Neuron (in vitro differentiated cells): ENCODE data around the gene ZNF839.

Source experiments
- H2AFZ ChIP-seq: one replicate; pipeline ENCODE4 v1.6.1; 2013; ENCODE audit warnings: low read depth, mild to moderate bottlenecking, inconsistent platforms, low read length, moderate library complexity
- H3K27me3 ChIP-seq: one replicate; pipeline ENCODE4 v1.6.1; 2013; ENCODE audit warnings: low read length; ENCODE audit not compliant: insufficient read depth
- H3K36me3 ChIP-seq: one replicate; pipeline ENCODE4 v1.6.1; 2013; ENCODE audit warnings: low read length; ENCODE audit not compliant: insufficient read depth
- H3K4me1 ChIP-seq: one replicate; pipeline ENCODE4 v1.6.1; 2013; ENCODE audit warnings: low read length; ENCODE audit not compliant: insufficient read depth
- H3K4me3 ChIP-seq: 2 replicates; pipeline ENCODE4 v1.5.1; 2013; ENCODE audit warnings: mild to moderate bottlenecking, low read length, moderate library complexity
- H3K9me3 ChIP-seq: one replicate; pipeline ENCODE4 v1.6.1; 2013; ENCODE audit warnings: low read length

Gene ZNF839

GRCh38 chr14:102353126-102353619 lies 33.6 kb downstream of the ZNF839 start:
- Histone ChIP-seq H3K4me3 (no peak overlapping the region), H3K9me3 (no peaks in the 10 kb centered on the region), H3K27me3 (no peaks in the 10 kb centered on the region), H3K4me1 (no peaks in the 10 kb centered on the region), H3K36me3 (peaks cover 54% of the 10 kb centered on the region), H2AFZ (no peak overlapping the region)

GRCh38 chr14:102356280-102356679 lies 36.7 kb downstream of the ZNF839 start:
- Histone ChIP-seq H3K9me3 (no peaks in the 10 kb centered on the region), H3K27me3 (no peaks in the 10 kb centered on the region), H2AFZ (no peak overlapping the region), H3K4me1 (no peaks in the 10 kb centered on the region), H3K36me3 (peaks cover 44% of the 10 kb centered on the region), H3K4me3 (no peak overlapping the region)

- Histone ChIP-seq H3K4me3 (no peak overlapping the region), H2AFZ (no peak overlapping the region)
Observed at GRCh38 chr14:102359341-102359740, 39.8 kb downstream of the ZNF839 start.

GRCh38 chr14:102360388-102360787 lies 40.8 kb downstream of the ZNF839 start:
- Histone ChIP-seq H3K4me3 (no peak overlapping the region), H3K4me1 (peaks cover 17% of the 10 kb centered on the region), H3K9me3 (no peaks in the 10 kb centered on the region), H3K27me3 (no peaks in the 10 kb centered on the region), H3K36me3 (peaks cover 23% of the 10 kb centered on the region), H2AFZ (no peak overlapping the region)

More at GRCh38 chr14:102359341-102359740, 39.8 kb downstream of the ZNF839 start:
- Histone ChIP-seq H3K27me3 (no peaks in the 10 kb centered on the region), H3K9me3 (no peaks in the 10 kb centered on the region), H3K36me3 (peaks cover 31% of the 10 kb centered on the region), H3K4me1 (peaks cover 17% of the 10 kb centered on the region)

- peak overlapping the region; percentile 95 for H3K4me3 ChIP-seq
- H2AFZ ChIP-seq, result peak overlapping the region; percentile 84
- peaks cover 17% of the 10 kb centered on the region for H3K4me1 ChIP-seq
- H3K9me3 ChIP-seq, result no peaks in the 10 kb centered on the region
- no peaks in the 10 kb centered on the region for H3K27me3 ChIP-seq
- H3K36me3 ChIP-seq, result peaks cover 12% of the 10 kb centered on the region
Observed at GRCh38 chr14:102362084-102362483, 42.5 kb downstream of the ZNF839 start.

GRCh38 chr14:102362545-102363181 lies 43.1 kb downstream of the ZNF839 start, which contains the start of the genes CINP and TECPR2:
Gene CINP, minus strand, starts transcription at chr14:102362890. Its CDS starts 39 bp downstream, at chr14:102362851.
Gene TECPR2, plus strand, starts transcription at chr14:102362941. Its CDS starts 13,781 bp downstream, at chr14:102376722.
- Histone ChIP-seq H3K36me3 (peaks cover 7% of the 10 kb centered on the region), H3K4me3 (peak within 1 kb of the TSS; percentile 95), H3K9me3 (no peaks in the 10 kb centered on the region), H3K27me3 (no peaks in the 10 kb centered on the region), H3K4me1 (peaks cover 17% of the 10 kb centered on the region), H2AFZ (peak within 1 kb of the TSS; percentile 84)

GRCh38 chr14:102363182-102363943 lies 43.8 kb downstream of the ZNF839 start:
- Histone ChIP-seq H3K27me3 (no peaks in the 10 kb centered on the region), H3K4me1 (peaks cover 17% of the 10 kb centered on the region), H2AFZ (peak overlapping the region; percentile 84), H3K9me3 (no peaks in the 10 kb centered on the region), H3K4me3 (peak overlapping the region; percentile 95), H3K36me3 (peaks cover under 1% of the 10 kb centered on the region)

- Histone ChIP-seq H3K27me3 (no peaks in the 10 kb centered on the region), H3K4me1 (no peaks in the 10 kb centered on the region), H3K4me3 (no peak overlapping the region), H3K9me3 (no peaks in the 10 kb centered on the region), H2AFZ (no peak overlapping the region), H3K36me3 (no peaks in the 10 kb centered on the region)
Observed at GRCh38 chr14:102370305-102370809, 50.8 kb downstream of the ZNF839 start.

- H3K36me3 ChIP-seq, result peaks cover 2% of the 10 kb centered on the region
- no peaks in the 10 kb centered on the region for H3K9me3 ChIP-seq
- no peak overlapping the region for H2AFZ ChIP-seq
- H3K27me3 ChIP-seq, result no peaks in the 10 kb centered on the region
- no peaks in the 10 kb centered on the region for H3K4me1 ChIP-seq
- no peak overlapping the region for H3K4me3 ChIP-seq
Observed at GRCh38 chr14:102371361-102371760, 51.8 kb downstream of the ZNF839 start.

GRCh38 chr14:102373110-102373509 lies 53.6 kb downstream of the ZNF839 start:
- H3K27me3 ChIP-seq, result no peaks in the 10 kb centered on the region
- no peaks in the 10 kb centered on the region for H3K4me1 ChIP-seq
- no peaks in the 10 kb centered on the region for H3K9me3 ChIP-seq
- no peak overlapping the region for H3K4me3 ChIP-seq
- H3K36me3 ChIP-seq, result peaks cover 16% of the 10 kb centered on the region
- no peak overlapping the region for H2AFZ ChIP-seq

GRCh38 chr14:102374264-102374663 lies 54.7 kb downstream of the ZNF839 start:
- Histone ChIP-seq H3K9me3 (no peaks in the 10 kb centered on the region), H2AFZ (no peak overlapping the region), H3K36me3 (peaks cover 22% of the 10 kb centered on the region), H3K27me3 (no peaks in the 10 kb centered on the region), H3K4me1 (no peaks in the 10 kb centered on the region), H3K4me3 (no peak overlapping the region)

GRCh38 chr14:102375119-102375518 lies 55.6 kb downstream of the ZNF839 start:
- Histone ChIP-seq H3K36me3 (peaks cover 24% of the 10 kb centered on the region), H3K4me1 (no peaks in the 10 kb centered on the region), H3K27me3 (no peaks in the 10 kb centered on the region), H3K4me3 (no peak overlapping the region), H2AFZ (no peak overlapping the region), H3K9me3 (no peaks in the 10 kb centered on the region)

- H2AFZ ChIP-seq, result no peak overlapping the region
- no peaks in the 10 kb centered on the region for H3K9me3 ChIP-seq
- no peaks in the 10 kb centered on the region for H3K27me3 ChIP-seq
- H3K4me1 ChIP-seq, result no peaks in the 10 kb centered on the region
- no peak overlapping the region for H3K4me3 ChIP-seq
- H3K36me3 ChIP-seq, result peaks cover 30% of the 10 kb centered on the region
Observed at GRCh38 chr14:102377696-102378095, 58.1 kb downstream of the ZNF839 start.
